ENCODE measurements around the gene CCDC89. TPM values are rescaled to one million over a fixed set of nuclear protein-coding genes. Genes with fewer than 3 reads are reported as not detected.

The CCDC89 gene
- total RNA-seq, 1 experiment from 2014 or later, result 0.37 TPM

Other genes with a start within 250 kb of the CCDC89 start
- gene DLG2, start 58.9 kb downstream of the CCDC89 start, total RNA-seq (2014; rRNA removed; shearing (Covaris generic); ENCODE audit: low replicate concordance), result 2.7 and 6.9 TPM in 2 replicates
- 92.1 and 188 TPM in 2 replicates for gene TMEM126B, start 57.6 kb downstream of the CCDC89 start, total RNA-seq (2014; rRNA removed; shearing (Covaris generic); ENCODE audit: low replicate concordance)
- 29.3 and 77.2 TPM in 2 replicates for gene TMEM126A, start 38.2 kb downstream of the CCDC89 start, total RNA-seq (2014; rRNA removed; shearing (Covaris generic); ENCODE audit: low replicate concordance)
- 230 and 297 TPM in 2 replicates for gene CREBZF, start 21.1 kb downstream of the CCDC89 start, total RNA-seq (2014; rRNA removed; shearing (Covaris generic); ENCODE audit: low replicate concordance)
- gene SYTL2, start 124.9 kb upstream of the CCDC89 start, total RNA-seq (2014; rRNA removed; shearing (Covaris generic); ENCODE audit: low replicate concordance), result 0.69 and 0.75 TPM in 2 replicates
- gene CCDC83, start 169.2 kb upstream of the CCDC89 start, total RNA-seq (2014; rRNA removed; shearing (Covaris generic); ENCODE audit: low replicate concordance), result not detected in 2 replicates

Data from Karpas-422 (cell line).